Measurements from ENCODE around the gene IGFBP4. TPM values are rescaled to one million over a fixed set of nuclear protein-coding genes. Genes with fewer than 3 reads are reported as not detected.

Gene IGFBP4
- total and polyA plus RNA-seq, 10 of the 15 experiments (the other 5 are each of a cell fraction or from before 2014, with no cell fraction given) = 2.4 to 22.3 (median 6.6) TPM

- CTCF ChIA-PET = interaction anchor here (0.9 to 16.0 kb wide), 7 partner anchors 10 to 108 kb away, joined by 3 to 289 read pairs (median 5); no protein-coding TSS in a partner anchor
- Histone ChIP-seq H4K20me1 (ENCODE audit: control insufficient read depth, insufficient read depth) (no peaks in the 10 kb centered on the region), H3K27me3 (replicated peaks in 1 of 2; ENCODE audit: control insufficient read depth in 2 of 2, insufficient read depth in 2 of 2, low read length in 1 of 2) (0 out of 4 replicates have a peak, but pooled peaks cover 0 to 7% of the 10 kb centered on the region in 2 experiments), H3K79me2 (ENCODE audit: control insufficient read depth, insufficient read depth, low read length) (no peaks in the 10 kb centered on the region), H3K4me3 (no peak overlapping the region), H2AFZ (ENCODE audit: control insufficient read depth, low read depth, low read length) (no peak overlapping the region), H3K27ac (ENCODE audit: control insufficient read depth, insufficient read depth) (no peak overlapping the region), H3K36me3 (ENCODE audit: control insufficient read depth in 2 of 2, insufficient read depth in 2 of 2, low read length in 1 of 2) (no peaks in the 10 kb centered on the region), H3K4me1 (ENCODE audit: control insufficient read depth, insufficient read depth, low read length) (no peaks in the 10 kb centered on the region; the same call in 1 of the 2 replicates), H3K9me3 (replicated peaks; ENCODE audit: control insufficient read depth, insufficient read depth, low read length) (no peaks in the 10 kb centered on the region), H3K9ac (ENCODE audit: control insufficient read depth, insufficient read depth, low read length) (no peak overlapping the region), H3K4me2 (ENCODE audit: control insufficient read depth, insufficient read depth) (no peak overlapping the region)
- no peak for ATAC-seq
- no peak for DNase-seq (ENCODE audit: low read depth, low spot score)
- WGBS (ENCODE audit: insufficient coverage, insufficient replicate concordance, low lambda C conversion rate, missing lambda C conversion rate) = 67% methylated on average over 6 of the region's 6 CpGs
- TF ChIP-seq YBX1 (IDR thresholded peaks at IDR 0.05) (no peak), ATF2 (IDR thresholded peaks at IDR 0.05; ENCODE audit: low read length) (no peak), BACH1 (IDR thresholded peaks at IDR 0.05; ENCODE audit: borderline replicate concordance) (no peak), SP1 (IDR thresholded peaks at IDR 0.05; ENCODE audit: low read depth, low read length) (no peak), NR2F1 (conservative IDR thresholded peaks at IDR 0.05) (no peak), ESRRA (IDR thresholded peaks at IDR 0.05; ENCODE audit: low read length) (no peak), EZH2 (IDR thresholded peaks at IDR 0.05; ENCODE audit: borderline replicate concordance, control insufficient read depth, low read depth, low read length) (no peak)
- TF ChIP-seq, protein P1, sequence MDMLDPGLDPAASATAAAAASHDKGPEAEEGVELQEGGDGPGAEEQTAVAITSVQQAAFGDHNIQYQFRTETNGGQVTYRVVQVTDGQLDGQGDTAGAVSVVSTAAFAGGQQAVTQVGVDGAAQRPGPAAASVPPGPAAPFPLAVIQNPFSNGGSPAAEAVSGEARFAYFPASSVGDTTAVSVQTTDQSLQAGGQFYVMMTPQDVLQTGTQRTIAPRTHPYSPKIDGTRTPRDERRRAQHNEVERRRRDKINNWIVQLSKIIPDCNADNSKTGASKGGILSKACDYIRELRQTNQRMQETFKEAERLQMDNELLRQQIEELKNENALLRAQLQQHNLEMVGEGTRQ (IDR thresholded peaks at IDR 0.05; ENCODE audit: borderline replicate concordance, low read depth, low read length) = no peak
- SMC1A ChIA-PET (ENCODE audit: uncharacterized antibody, unreplicated experiment) = interaction anchor here (0.5 to 4.4 kb wide), 6 partner anchors 10 to 153 kb away, joined by 3 to 27 read pairs (median 4); no protein-coding TSS in a partner anchor
- BruUV-seq (replicated peaks) = no TSS peak
- no peak for FAIRE-seq
- intact Hi-C loops (cut with micrococcal nuclease; ENCODE audit: unreplicated experiment) = no loop called here
- POLR2A ChIA-PET = no interaction called here
- in situ Hi-C loops (cut with MboI) = no loop called here
- RAD21 ChIA-PET (ENCODE audit: unreplicated experiment) = interaction anchor here (1.4 to 16.1 kb wide), 2 partner anchors 34 to 82 kb away, joined by 3 to 175 read pairs; partner anchors contain the start of gene TOP2A
These were observed 8.2 kb downstream of the IGFBP4 start for GRCh38 chr17:40451420-40451819.
